Muscle of back (tissue), 11 donors: ENCODE measurements around the gene IL4I1. TPM values are rescaled to one million over a fixed set of nuclear protein-coding genes. Genes with fewer than 3 reads are reported as not detected.

Experiments used
- DNase-seq, 3 donors: peaks; one replicate each; pipeline versions ENCODE4 v3.0.0 to v3.0.0-alpha.2; 2013
- polyA plus RNA-seq, 10 donors: library from polyadenylated mRNA; unstranded; fragments of 120-200 nt; gene quantifications; one replicate each; pipeline ENCODE4 v1.2.1, GENCODE V29; 2013; ENCODE audit not compliant: insufficient read length in 10 of 10

IL4I1 gene
- polyA plus RNA-seq, 10 donors: 0.46 to 1.2 (median 0.81) TPM

DNA sequence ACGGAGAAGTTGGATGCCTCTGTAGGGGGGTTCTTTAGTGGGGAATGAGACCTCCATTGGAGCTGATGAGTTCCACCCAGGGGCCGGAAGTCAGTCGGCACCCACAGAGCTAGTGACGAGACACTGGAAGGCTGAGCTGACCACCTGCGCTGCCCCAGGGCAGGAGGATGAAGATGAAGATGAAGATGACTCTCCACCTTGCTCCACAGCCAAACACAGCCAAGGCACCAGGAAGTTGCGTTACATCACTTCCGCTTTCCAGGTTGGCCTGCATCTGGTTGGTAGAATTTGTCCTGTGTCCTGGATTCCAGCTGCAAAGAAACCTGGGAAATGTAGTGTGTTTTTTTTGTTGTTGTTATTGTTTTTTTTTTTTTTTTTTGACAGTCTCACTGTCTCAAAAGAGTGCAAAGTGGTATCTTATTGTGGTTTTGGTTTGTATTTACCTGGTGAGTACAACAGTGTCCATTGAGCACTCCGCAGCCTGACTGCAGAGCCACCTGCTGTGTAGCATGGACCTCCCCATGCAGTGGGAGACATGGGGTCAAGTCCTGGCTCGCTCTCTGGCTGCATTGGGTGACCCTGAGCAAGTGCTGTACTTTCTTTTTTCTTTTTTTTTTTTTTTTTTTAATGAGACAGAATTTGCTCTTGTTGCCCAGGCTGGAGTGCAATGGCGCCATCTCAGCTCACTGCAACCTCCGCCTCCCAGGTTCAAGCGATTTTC, 17.3 kb downstream of the IL4I1 start:
- DNase-seq: no peak

DNA sequence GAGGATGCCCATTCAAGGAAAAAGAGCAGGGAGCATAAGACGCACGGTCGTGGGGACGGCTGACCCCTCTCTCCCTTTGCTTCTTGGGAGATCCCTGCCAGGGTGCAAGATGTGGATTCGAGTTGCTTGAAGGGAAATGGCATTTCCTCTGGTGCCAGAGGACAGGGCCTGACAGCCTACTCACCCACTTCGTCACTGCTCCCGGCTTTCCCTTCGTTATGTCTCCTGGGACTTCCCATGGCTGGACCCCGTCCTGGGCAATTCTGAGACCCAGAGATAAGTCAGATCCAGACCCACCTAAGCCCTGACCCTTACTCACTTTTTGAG, 18.0 kb downstream of the IL4I1 start:
- no peak for DNase-seq

DNA sequence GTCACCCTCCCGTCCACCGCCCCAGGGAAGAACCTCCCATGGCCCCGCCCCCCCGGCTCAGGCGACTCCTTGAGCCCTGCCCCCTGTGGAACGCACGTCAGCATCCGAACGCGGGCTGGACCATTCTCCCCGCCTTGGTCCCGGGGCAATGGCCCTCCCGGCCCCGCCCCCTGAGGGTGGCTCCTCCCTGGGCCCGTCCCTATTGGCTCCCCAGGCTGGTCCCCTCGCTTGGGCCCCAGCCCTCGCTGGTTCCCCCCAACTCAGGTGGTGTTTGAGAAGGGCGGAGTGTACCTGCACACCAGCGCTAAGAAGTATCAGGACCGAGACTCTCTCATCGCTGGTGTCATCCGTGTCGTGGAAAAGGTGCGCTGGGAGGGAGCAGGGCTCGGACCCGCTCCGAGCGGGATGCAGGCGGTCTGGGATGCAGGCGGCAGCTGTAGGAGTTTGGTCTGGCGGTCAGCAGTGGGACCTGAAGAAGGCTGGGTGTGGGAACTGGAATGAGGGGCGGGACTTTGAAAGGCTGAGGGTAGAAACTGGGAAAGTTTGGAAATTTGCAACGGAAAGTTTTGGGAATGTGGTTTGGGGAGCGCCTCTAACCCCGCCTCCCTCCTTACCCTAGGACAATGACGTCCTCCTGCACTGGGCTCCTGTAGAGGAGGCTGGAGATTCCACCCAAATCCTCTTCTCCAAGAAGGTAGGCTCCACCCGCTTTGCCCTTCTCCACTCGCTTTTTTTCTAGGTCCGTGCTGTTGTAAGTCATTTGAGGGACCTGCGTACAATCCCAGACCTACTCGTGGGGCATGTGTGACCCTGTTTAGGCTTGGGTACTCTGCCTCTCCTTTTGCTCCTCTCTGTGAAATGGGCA, 18.6 kb downstream of the IL4I1 start:
- peak; percentile 97 to 99 (median 98) for DNase-seq

DNA sequence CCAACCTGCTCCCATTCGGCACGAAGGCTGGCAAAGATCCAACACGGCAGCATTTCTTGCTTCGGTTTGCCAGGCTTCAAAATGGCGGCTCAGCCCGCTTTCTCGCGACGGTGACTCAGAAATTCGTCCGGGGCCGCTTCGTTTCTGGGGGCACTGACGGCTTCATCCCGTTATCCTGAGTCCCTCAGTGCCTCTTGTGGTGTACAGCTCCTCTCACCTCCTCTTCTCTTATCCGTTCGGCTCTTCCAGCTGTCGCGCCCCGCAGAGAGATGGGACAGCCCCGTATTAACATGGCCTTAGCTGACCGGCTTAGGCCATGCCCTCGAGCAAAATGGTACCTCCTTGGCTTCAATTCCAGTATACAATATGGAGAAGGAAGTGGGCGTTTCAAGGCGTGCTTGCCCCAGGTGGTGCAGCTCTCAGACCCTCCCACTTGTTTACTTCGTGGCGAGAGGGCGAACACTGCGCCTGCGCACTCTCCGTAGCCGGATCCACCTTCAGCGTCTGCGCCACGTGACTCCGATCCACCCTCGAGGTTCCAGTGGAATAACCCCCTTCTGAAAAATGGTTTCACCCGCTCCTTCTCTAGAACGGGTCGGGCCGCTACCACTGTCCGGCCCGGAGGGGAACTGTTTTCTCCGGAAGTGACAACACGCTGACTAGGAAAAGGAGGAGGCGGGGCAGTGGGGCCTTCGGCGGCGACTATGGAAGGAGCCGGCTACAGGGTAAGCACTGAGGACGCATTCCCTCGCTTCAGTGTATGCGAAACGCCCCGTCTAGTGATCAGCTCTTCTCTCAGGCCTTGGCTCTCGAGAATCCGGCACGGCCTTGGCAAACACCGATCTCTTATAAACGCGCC, 19.4 kb downstream of the IL4I1 start, which contains the start of the genes AKT1S1 and TBC1D17:
Gene AKT1S1 (minus strand): TSS at position 336 of the 859 bp plus-strand sequence. CDS start 4,060 bp downstream, outside the sequence.
Gene TBC1D17 (plus strand): TSS at position 683 of the 859 bp plus-strand sequence. CDS start 22 bp downstream, at position 705.
- DNase-seq: peak; percentile 100

DNA sequence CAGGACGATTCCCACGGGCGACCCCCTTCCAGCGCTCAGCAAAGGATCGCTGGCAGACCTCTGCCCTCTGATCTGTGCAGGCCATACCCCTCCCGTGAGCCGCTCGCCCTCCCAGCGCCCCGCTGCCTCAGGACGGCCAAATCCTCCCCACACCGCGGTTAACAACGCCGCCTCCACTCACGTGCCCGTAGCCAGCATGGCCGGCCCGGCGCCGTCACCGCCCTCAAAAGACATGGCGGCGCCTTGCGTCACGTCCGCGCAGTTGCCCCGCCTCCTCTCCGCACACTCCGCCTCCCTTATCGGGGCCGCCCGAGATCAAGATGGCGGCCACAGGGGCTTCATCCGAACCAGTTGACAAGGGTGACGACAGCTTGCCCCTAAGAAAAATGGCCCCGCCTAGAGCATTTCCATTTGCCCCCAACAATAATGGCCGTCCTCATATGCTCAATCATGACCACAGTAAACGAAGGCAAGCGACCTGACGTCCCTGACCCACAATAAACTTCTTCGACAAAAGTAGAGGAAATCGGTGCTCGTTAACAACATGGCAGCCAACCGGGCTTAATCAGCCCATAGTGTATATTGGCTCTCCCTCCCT, 20.2 kb downstream of the IL4I1 start:
- DNase-seq: peak; percentile 99 to 100 (median 99)

DNA sequence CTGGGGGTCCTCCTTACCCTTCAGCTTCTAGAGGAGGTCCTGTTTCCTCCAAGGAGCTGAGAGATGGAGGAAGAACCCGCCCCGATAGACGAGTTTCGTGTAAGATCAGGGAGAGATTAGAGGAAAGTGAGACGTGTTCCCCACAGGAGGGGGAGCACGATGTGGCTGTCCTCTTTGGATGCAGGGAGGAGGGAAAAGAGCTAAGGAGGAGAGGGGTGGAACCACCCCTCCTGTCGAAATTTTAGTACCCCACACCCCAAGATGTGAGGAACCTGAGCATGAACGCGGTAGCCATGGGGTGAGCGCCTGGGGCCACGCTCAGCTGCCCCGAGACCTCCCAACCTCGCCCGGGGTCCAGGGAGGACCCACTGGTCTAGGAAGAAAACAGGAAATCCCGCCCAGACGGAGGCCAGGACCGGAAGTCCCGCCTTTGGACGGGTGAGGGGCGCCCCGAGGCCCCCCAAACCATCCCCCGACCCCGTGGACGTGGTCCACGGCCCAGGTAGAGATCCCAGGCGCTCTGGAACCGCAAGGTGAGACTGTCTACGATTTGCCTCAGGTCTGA, 20.7 kb downstream of the IL4I1 start:
- DNase-seq: peak; percentile 53 to 89 (median 81)

DNA sequence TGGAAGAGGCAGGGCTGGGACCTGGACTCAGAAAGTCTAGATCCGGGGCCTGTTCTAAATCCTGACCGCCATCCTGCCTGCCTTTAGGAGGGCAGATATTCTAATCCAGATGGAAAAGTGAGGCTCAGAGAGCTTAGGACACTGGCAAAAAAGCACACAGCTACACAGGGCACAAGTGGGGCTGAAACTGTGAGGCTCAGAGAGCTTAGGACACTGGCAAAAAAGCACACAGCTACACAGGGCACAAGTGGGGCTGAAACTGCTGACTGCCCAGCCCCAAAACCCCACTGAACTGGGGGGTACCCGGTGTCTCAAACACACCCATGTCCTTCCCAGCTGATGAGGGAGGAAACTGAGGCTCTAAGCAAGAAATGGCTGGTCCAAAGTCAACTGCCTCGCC, 21.5 kb downstream of the IL4I1 start:
- peak in 1 of 3 donors; percentile 17 for DNase-seq

DNA sequence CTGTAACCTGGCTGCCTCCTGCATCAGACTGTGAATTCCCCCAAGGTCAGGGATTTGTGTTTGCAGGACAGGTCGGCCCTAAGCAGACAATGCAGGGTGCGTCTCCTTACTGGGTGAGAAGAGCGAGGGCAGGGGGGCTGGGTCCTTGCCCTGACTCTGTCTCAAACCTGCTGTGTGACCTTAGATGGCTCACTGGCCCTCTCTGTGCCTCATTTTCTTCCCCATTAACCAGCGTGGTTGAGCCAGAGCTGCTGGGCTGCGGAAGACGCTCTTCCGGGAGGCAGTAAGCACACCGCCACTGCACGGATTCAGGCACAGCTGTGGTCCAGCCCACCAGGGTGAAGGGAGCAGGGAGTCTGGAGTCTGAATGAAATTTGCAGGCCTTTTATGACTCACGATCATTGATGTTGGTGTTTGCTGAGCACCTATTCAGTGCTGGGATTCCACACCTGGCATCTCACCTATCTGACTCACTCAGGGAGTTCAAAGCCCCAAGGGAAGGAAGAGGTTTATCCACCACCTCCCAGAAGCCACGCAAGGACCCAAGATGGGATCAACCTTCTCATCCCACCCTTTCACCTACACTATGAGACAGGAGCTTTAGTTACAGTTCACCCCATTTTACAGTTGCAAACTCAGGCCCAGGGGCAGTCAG, 22.1 kb downstream of the IL4I1 start:
- DNase-seq: no peak

DNA sequence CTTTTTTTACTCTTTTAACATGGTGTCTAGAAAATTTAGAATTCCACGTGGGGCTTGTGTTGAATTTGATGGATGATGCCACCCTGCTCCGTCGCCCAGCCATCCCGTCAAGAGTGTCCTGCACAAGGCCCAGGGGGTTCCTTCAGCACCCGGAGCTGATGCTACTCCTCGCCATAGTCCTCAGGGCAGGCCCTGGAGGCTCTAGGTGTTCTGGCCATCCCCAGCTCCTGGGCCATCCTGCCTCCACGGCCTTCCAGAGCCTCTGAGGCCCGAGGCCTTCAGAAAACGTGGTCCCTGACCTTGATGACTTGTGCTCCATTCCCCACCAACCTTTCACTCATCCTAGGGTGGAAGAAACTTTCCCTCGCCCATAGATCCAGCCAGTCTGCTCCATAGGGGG, 22.9 kb downstream of the IL4I1 start:
- DNase-seq: no peak

DNA sequence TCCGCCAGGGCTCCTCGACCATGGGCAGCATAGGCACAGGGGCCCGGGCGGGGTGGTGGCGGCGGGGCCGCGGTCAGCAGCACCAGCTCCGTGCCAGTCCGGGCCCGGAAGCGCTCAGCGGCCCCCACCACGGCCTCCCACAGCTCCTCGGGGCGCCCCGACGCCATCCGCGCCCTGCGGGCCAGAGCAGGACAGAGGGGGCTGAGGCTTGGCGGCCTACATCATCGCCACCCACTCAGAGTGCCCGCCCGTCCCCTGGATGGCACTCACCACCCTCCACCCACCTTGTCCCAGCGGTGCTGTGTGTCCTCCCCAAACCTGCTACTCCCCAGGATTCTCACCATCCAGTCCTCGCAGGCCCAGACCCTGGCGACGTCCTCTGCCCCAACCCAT, 23.6 kb downstream of the IL4I1 start:
- no peak for DNase-seq

DNA sequence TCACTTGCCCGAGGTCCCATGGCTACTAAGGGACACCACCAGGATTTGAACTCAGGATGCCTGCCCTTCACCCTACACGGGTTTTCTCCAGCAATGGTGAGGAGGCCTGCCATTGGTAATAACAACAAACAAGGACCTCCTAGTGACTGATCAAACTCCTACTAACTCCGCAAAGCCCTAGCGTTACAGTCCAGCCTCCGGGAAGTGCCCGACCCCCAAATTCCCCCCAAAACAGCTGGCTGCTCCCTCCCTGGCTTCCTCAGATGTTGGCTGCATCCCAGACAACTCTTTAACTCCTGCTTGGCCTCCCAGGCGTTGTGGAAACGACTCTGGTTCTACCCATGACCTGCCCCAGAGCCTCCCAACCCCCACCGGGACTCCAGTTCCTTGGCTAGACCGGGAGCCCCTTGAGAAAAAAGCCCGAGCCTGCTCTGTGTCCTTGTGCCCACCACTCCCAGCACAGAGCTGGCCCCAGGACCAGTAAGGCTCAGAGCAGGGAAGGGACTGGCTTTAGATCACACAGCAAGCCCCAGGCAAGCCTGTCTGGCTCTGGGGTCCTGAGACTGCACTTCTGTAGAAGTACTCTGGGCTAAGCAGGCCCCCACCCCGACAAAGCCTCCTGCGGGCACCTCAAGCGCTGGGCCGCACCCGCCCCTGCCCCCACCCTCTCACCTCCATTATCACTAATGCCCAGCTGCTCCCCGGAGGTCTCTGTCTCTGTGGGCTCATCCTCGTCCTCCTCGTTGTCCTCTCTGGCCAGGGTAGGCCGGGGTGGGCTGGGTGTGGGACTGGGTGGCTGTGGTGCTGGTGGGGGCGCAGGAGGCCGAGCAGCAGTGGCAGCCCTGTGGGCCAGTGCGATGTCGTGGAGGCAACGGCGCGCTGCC, 24.2 kb downstream of the IL4I1 start:
- no peak for DNase-seq

DNA sequence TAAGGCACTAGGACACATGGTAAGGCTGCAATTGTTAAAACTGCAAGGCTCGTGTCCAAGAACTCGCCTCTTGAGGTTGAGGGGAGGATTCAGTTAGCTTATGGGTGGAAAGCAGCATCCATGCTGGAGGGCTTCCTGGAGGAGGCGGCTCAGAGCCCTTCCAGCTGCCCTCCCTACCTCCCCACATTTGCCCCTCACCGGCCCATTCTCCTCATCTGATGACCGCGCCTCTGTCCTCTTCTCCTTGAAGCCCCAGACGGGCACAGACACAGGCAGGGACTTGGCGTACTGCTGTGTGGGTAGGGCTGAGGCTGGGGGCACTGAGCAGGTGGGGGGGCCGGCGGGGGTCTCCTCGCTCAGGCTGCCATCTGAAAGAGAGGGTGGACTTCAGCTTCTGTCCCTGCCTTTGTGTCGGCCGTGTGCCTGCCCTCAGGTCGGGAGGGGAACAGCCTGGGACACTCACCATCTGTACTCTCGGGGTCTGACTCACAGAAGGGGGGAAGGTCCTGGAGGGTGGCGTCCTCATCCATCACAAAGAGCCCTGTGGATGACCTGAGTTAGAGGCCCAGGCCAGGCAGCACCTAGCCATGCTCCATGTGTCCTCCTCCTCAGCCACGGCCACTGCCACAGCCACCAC, 25.2 kb downstream of the IL4I1 start:
- DNase-seq: no peak

DNA sequence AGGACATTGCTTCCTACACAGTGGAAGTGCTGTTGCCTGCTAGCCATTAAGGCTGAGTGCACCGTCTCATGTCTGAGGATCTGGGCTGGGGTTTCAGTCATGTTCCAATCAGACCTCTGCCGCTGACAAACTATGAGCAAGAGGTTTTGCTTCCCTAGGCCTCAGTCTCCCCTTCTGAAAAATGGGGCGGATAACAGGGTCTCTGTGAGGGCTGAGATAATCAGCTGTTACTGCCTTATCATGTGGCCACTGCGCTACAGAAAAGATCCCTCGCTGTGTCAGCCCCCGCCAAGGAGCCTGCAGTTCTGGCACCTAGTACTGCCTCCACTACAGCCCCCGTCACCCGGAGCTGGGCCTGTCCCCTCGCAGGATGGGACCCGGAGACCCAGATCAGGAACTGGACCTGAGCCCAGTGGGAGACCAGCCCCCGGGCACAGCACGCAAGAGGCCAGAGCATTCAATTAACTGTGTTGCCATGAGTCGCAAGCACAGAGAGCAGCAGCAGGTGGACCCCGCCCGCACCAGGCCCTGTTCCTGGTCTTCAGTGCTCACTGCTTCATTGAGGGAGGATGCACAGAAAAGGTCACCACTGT, 26.3 kb downstream of the IL4I1 start:
- DNase-seq: no peak

DNA sequence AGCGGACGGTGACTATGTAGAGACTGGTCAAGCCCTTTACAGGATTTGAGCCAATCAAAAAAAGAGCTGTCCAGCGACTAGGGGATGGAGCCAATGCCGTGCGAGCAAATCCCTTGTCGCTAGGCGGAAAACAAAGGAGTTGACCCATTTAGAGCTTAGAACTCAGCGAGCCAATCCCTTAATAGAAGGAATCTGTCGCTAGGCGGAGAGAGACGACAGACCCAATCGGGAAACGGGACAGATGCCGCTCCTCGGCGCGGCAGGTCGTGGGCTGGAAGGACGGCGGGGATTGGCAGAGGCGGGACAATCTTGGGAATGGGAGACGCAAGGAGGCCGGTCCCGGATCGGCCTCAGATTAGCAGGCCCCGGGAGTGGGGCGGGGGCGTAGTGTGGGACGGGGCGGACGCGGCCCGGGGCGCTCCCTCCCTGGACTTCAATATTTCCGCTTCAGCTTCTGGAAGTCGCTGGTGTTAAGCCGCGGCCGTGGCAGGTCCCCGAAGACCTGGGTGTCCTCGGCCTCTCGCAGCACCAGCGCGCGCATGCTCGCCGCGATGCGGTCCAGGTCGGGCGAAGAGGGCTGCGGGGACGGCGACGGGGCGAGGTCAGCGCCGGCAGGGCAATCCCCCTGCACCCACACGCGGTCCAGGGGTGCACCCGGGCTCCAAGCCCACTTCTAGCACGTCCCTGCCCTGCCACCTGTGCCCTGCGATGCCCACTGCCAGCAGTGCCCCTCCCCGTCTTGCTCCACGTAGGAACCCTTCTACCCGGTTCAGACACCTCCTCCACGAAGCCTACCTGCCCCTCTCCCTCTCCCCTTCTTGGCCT, 27.0 kb downstream of the IL4I1 start:
- DNase-seq: peak; percentile 99 to 100 (median 100)

DNA sequence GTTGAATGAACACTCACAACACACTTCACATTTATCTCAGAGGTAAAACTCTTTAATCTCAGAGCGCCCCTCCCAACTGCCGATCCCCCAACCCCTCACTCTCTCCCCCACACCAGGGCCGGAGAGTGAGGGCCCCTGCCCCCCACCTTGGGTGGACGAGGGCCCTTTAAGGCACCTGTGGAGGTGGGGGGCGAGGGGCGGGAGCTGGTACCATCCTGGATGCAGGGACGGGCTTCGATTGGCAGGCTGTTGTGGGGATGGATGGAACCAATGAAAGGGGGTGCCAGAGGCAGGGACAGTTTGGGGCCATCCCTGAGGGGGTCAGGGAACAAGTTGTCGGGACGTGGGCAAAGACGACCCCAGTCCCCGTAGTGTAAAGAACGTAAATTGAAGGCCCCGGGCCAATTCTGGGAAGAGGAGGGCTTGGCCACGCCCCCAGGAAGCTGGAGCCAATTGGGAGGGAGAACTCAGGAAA, 27.6 kb downstream of the IL4I1 start:
- no peak for DNase-seq

DNA sequence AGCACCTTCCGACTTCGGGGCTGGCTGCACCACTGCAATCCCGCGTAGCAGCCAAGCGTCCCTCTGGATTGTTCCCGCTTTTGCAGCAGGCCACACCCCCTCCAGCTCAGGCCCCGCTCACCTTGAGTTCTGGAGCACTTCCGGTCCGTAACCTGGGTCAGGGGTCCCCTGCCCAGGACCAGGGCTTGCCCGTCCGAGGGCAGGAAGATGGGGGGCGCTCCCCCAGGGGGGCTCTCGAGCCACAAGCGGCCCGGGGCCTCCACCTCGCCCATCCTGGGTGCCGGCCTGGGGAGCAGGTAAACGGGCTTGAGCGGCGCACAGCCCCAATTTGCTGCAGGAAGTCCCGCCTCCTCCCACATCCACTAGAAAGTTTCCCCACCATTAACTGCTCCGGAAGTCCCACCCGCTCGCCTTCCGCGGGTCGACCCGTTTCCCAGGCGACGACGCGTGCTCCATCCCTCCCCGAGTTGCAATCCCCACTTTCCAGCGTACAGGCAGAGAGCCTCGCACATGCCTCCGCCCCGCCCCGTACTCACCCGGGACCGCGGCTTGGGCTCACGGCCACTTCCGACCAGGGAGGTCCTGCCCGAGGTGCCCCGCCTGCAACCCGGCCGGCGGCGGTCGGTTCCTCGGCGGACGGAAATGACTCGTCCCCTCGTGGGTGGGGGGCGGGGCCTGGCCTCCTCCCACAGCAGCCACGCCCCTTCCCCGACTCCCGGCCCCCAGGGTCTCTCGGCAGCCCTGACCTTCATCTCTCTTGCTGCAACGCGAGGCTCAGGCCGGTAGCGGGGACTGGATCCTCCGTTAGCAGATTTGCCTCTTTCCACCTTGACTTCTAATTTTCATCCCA, 29.5 kb downstream of the IL4I1 start, which contains the start of gene PNKP:
Gene PNKP (minus strand): TSS at position 644 of the 850 bp plus-strand sequence. CDS start 372 bp downstream, at position 272.
- peak; percentile 89 to 99 (median 95) for DNase-seq
